Mononuclear cell (primary cell): ENCODE data around the gene ESYT1. TPM values are rescaled to one million over a fixed set of nuclear protein-coding genes. Genes with fewer than 3 reads are reported as not detected.

Source experiments
- total RNA-seq: library from RNA; depleted of rRNA; stranded (reverse); fragments of >200 nt; gene quantifications from one replicate; pipeline ENCODE4 v1.2.3, GENCODE V29; 2012

Gene ESYT1
- total RNA-seq, 1 donor = 62.1 TPM

Other genes with a start within 250 kb of the ESYT1 start
- gene PYM1, start 200.4 kb upstream of the ESYT1 start, total RNA-seq = 21.2 TPM
- gene DGKA, start 197.1 kb upstream of the ESYT1 start, total RNA-seq = 329 TPM
- gene PMEL, start 162.2 kb upstream of the ESYT1 start, total RNA-seq = not detected
- gene CDK2, start 161.4 kb upstream of the ESYT1 start, total RNA-seq = 6.9 TPM
- gene RAB5B, start 154.2 kb upstream of the ESYT1 start, total RNA-seq = 25.1 TPM
- gene SUOX, start 131.0 kb upstream of the ESYT1 start, total RNA-seq = 2.4 TPM
- gene IKZF4, start 107.2 kb upstream of the ESYT1 start, total RNA-seq = 1.3 TPM
- 1,312 TPM for gene RPS26, start 86.3 kb upstream of the ESYT1 start, total RNA-seq
- 1.4 TPM for gene ERBB3, start 48.1 kb upstream of the ESYT1 start, total RNA-seq
- gene PA2G4, start 23.7 kb upstream of the ESYT1 start, total RNA-seq = 103 TPM
- 5,493 TPM for gene RPL41, start 11.6 kb upstream of the ESYT1 start, total RNA-seq
- gene ZC3H10, start 10.0 kb upstream of the ESYT1 start, total RNA-seq = 8.6 TPM
- 2.1 TPM for gene MYL6B, start 24.3 kb downstream of the ESYT1 start, total RNA-seq
- 729 TPM for gene MYL6, start 30.1 kb downstream of the ESYT1 start, total RNA-seq
- 61.1 TPM for gene SMARCC2, start 61.2 kb downstream of the ESYT1 start, total RNA-seq
- 34.3 TPM for gene RNF41, start 93.7 kb downstream of the ESYT1 start, total RNA-seq
- 8.9 TPM for gene NABP2, start 96.1 kb downstream of the ESYT1 start, total RNA-seq
- not detected for gene SLC39A5, start 101.8 kb downstream of the ESYT1 start, total RNA-seq
- gene ANKRD52, start 130.1 kb downstream of the ESYT1 start, total RNA-seq = 8.4 TPM
- 14.8 TPM for gene COQ10A, start 138.7 kb downstream of the ESYT1 start, total RNA-seq
- gene CS, start 172.1 kb downstream of the ESYT1 start, total RNA-seq = 148 TPM
- 22.6 TPM for gene CNPY2, start 187.7 kb downstream of the ESYT1 start, total RNA-seq
- gene PAN2, start 205.7 kb downstream of the ESYT1 start, total RNA-seq = 39.8 TPM
- gene IL23A, start 210.6 kb downstream of the ESYT1 start, total RNA-seq = 23.5 TPM
- gene STAT2, start 231.8 kb downstream of the ESYT1 start, total RNA-seq = 95.2 TPM
- gene APOF, start 234.6 kb downstream of the ESYT1 start, total RNA-seq = not detected